Measurements from ENCODE around the gene DGAT2L6.
"Not testable (repeated sequence)": the region's sequence is repeated elsewhere in the genome, so short reads cannot be mapped to it uniquely, and the experiment has no call there.

DGAT2L6 gene

DNA sequence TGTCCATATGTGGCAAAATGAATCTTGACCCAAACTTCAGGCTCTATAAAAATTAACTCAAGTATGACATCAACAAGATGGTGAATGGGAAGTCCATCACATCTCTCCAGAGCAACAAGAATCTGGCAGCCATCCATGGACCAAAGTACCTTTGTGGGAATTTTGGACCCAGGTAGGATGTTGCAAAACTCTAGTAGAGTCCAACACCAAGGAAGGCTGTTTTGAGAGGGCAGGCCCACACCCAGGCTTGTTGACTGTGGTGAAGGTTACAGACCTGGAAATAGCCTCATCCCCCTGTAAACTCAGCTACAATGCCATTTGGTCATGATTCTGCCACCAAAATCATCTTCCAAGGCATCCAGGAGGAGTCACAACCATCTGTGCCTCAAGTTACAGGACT lies 12.9 kb downstream of the DGAT2L6 start:
- no peak for DNase-seq (ENCODE audit: low read depth)
- no peak for TF ChIP-seq CTCF (IDR thresholded peaks at IDR 0.05; ENCODE audit: insufficient read depth, low read depth, low read length, missing control alignments)
- no peak overlapping the region for H3K4me3 ChIP-seq (ENCODE audit: low read length)

DNA sequence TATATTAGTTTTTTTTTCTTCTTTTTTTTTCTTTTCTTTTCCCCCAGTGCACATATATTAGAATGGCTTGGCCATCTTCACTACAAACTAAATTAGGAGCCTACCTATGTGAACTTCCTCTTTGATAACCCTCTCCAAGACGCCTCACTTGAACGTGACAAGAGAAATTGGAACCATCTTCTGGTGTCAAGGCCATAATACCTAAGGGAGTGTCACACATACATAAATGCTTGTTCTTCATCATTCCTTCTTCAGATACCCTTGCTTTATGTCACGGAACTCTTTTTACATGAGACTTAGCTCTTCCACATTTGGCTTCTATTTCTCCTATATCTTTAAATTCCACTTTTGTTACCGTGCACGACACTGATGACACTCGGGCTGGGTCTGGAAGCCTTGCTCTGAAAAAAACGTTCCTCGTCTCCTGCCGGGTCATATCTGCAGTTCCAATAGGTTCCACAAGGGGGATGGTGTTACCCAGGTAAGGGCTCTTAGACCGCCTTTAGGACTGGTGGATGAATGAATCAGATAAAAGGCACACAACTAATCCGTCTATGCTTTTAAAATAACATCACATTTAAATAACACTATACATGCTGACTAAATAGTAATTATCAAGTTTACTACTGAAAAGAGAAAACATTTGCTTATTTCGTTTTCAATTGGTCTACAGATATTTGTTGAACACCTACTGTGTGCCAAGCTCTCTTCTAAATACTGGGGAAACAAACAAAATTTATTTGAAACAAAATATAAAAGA lies 19.9 kb downstream of the DGAT2L6 start:
- H3K4me3 ChIP-seq (ENCODE audit: low read length) = no peak overlapping the region
- peak; percentile 71 for DNase-seq (ENCODE audit: low read depth)
- peak; percentile 82 for TF ChIP-seq CTCF (IDR thresholded peaks at IDR 0.05; ENCODE audit: insufficient read depth, low read depth, low read length, missing control alignments)

DNA sequence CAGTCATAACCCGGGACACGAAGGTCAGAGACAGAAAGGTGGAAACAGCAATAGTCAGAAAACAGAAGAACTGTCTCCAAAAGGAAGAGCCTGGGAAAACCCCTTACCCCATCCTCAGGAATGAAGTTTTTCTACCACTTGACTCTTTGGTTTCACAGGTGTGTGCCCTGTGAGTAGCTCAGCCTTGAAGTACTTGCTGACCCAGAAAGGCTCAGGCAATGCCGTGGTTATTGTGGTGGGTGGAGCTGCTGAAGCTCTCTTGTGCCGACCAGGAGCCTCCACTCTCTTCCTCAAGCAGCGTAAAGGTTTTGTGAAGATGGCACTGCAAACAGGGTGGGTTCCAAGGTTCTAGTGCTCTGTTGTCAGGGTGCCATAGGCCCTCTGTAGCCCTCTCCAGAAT lies 24.4 kb downstream of the DGAT2L6 start:
- no peak for DNase-seq (ENCODE audit: low read depth)
- no peak for TF ChIP-seq CTCF (IDR thresholded peaks at IDR 0.05; ENCODE audit: insufficient read depth, low read depth, low read length, missing control alignments)
- H3K4me3 ChIP-seq (ENCODE audit: low read length) = no peak overlapping the region

- H3K4me3 ChIP-seq (ENCODE audit: low read length) = no peak overlapping the region
- TF ChIP-seq CTCF (IDR thresholded peaks at IDR 0.05; ENCODE audit: insufficient read depth, low read depth, low read length, missing control alignments) = no peak
- no peak for DNase-seq (ENCODE audit: low read depth)
Measured at GRCh38 chrX:70208479-70208878, 31.2 kb downstream of the DGAT2L6 start.

DNA sequence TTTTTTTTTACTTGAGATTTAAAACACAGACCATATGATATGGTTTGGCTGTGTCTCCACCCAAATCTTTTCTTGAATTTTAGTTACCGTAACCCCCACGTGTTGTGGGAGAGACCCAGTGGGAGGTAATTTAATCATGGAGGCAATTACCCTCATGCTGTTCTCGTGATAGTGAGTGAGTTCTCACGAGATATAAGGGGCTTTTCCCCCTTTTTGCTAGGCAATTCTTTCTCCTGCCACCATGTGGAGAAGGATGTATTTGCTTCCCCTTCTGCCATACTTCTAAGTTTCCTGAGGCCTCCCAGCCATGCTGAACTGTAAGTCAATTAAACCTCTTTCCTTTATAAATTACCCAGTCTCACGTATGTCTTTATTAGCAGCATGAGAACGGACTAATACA lies 32.3 kb downstream of the DGAT2L6 start:
- DNase-seq (ENCODE audit: low read depth) = not testable (repeated sequence)

GRCh38 chrX:70219938-70220764 lies 42.9 kb downstream of the DGAT2L6 start:
- no peak for TF ChIP-seq CTCF (IDR thresholded peaks at IDR 0.05; ENCODE audit: insufficient read depth, low read depth, low read length, missing control alignments)
- no peak overlapping the region for H3K4me3 ChIP-seq (ENCODE audit: low read length)
- DNase-seq (ENCODE audit: low read depth) = peak; percentile 84

More for the DNA sequence above, 32.3 kb downstream of the DGAT2L6 start:
- H3K4me3 ChIP-seq (ENCODE audit: low read length) = not testable (repeated sequence)

- no peak for TF ChIP-seq CTCF (IDR thresholded peaks at IDR 0.05; ENCODE audit: insufficient read depth, low read depth, low read length, missing control alignments)
- H3K4me3 ChIP-seq (ENCODE audit: low read length) = no peak overlapping the region
- no peak for DNase-seq (ENCODE audit: low read depth)
Measured at GRCh38 chrX:70226048-70226447, 48.8 kb downstream of the DGAT2L6 start.
